Measurements from ENCODE around the gene SYNE1. TPM values are rescaled to one million over a fixed set of nuclear protein-coding genes. Genes with fewer than 3 reads are reported as not detected.

Gene SYNE1
- total RNA-seq, 6 experiments from 2014 or later = 60.0 to 69.0 (median 66.9) TPM

DNA sequence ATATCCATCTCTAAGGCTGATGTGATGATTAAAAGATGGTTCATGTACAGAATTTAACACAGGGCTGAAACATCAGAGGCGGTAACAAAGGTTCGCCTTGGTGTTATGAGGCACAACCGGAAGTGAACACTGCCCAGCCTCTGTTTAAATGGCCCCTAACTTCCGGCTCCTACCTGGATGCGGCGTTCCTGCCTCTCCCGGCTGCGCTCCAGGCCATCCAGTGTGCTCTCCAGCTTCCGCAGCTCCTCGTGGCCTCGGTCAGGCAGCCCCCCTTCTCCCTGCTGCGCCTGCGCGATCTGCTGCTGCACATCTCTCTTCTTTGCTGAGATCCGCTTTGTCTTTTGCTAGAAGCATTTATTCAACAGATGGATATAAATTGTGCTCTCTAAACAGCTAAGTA is 195.3 kb downstream of the SYNE1 start:
- TF ChIP-seq, protein P1, sequence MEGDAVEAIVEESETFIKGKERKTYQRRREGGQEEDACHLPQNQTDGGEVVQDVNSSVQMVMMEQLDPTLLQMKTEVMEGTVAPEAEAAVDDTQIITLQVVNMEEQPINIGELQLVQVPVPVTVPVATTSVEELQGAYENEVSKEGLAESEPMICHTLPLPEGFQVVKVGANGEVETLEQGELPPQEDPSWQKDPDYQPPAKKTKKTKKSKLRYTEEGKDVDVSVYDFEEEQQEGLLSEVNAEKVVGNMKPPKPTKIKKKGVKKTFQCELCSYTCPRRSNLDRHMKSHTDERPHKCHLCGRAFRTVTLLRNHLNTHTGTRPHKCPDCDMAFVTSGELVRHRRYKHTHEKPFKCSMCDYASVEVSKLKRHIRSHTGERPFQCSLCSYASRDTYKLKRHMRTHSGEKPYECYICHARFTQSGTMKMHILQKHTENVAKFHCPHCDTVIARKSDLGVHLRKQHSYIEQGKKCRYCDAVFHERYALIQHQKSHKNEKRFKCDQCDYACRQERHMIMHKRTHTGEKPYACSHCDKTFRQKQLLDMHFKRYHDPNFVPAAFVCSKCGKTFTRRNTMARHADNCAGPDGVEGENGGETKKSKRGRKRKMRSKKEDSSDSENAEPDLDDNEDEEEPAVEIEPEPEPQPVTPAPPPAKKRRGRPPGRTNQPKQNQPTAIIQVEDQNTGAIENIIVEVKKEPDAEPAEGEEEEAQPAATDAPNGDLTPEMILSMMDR (IDR thresholded peaks at IDR 0.05) = no peak
- H3K27me3 Mint-ChIP-seq (ENCODE audit: insufficient read depth) = no peaks in the 10 kb centered on the region
- H3K4me3 Mint-ChIP-seq = no peak overlapping the region
- peaks cover 6% of the 10 kb centered on the region; the same call in 1 of the 2 replicates for H3K36me3 Mint-ChIP-seq (ENCODE audit: low read depth)
- H3K4me1 Mint-ChIP-seq (ENCODE audit: low read depth) = no peaks in the 10 kb centered on the region
- no peak for DNase-seq
- no peaks in the 10 kb centered on the region for H3K9me3 Mint-ChIP-seq
- H3K27ac Mint-ChIP-seq = no peak overlapping the region

DNA sequence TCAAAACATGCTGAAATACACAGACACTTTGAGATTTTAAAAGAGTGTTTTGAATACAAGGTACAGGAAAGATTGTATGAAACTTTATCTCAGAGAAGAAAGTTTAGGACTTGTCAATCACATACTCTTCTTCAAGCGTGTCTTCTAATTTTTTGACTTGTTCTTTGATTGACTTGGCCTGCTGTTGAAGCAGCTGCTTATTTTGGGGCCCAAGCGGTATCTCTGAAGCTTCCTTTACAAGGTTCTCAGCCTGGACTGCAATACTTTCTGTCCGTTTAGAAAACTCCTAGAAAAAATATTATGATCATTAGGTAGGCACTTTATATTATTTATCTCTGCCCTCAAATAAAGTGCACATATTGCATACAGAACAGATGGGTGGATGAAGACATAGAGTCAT is 201.3 kb downstream of the SYNE1 start:
- no peak for DNase-seq
- no peaks in the 10 kb centered on the region for H3K9me3 Mint-ChIP-seq
- no peaks in the 10 kb centered on the region for H3K4me1 Mint-ChIP-seq (ENCODE audit: low read depth)
- H3K27ac Mint-ChIP-seq = no peak overlapping the region
- H3K4me3 Mint-ChIP-seq = no peak overlapping the region
- H3K36me3 Mint-ChIP-seq (ENCODE audit: low read depth) = peaks cover 6% of the 10 kb centered on the region; the same call in 1 of the 2 replicates
- TF ChIP-seq, protein P1 (IDR thresholded peaks at IDR 0.05) = no peak
- H3K27me3 Mint-ChIP-seq (ENCODE audit: insufficient read depth) = no peaks in the 10 kb centered on the region

DNA sequence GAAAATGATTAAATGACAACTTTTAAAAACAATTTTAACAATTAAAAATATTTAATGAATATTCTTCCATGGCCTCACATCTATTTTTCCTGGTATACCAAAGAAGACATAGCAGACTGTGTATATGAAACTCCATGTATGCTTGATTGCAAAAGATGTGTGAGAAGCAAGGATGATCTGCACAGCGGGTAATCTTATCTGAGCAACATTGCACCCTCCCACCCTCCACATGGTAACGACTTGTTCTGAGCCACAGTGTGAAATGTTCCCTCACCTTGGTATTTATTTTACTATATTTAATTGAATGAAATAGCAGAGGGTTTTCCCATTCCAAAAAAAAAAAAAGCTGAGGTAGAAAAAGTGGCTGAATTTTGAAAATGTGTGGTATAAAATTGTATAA is 204.4 kb downstream of the SYNE1 start:
- DNase-seq = no peak
- TF ChIP-seq, protein P1 (IDR thresholded peaks at IDR 0.05) = no peak
- H3K27ac Mint-ChIP-seq = no peak overlapping the region
- no peaks in the 10 kb centered on the region for H3K4me1 Mint-ChIP-seq (ENCODE audit: low read depth)
- H3K4me3 Mint-ChIP-seq = no peak overlapping the region
- no peaks in the 10 kb centered on the region; the same call in 1 of the 2 replicates for H3K27me3 Mint-ChIP-seq (ENCODE audit: insufficient read depth)
- no peaks in the 10 kb centered on the region for H3K9me3 Mint-ChIP-seq
- H3K36me3 Mint-ChIP-seq (ENCODE audit: low read depth) = no peaks in the 10 kb centered on the region; the same call in 1 of the 2 replicates

DNA sequence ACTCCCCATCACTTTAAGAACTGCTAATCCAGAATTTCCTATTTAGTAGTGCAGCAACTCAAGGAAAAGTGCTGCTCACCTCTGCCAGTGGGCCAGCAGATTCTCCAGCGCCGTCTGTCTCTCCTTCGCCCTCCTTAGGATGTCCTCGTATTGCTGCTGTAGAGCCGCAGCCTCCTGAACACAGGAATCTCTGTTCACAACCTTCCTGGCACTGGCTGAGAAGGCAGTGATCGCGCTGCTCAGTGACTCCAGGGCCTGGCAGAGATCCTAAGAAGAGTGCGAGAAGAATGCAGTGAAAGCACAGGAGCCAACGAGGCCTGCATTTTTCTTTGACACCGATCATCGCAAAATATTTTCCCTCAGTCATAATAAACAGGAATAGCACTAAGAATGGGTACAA is 209.0 kb downstream of the SYNE1 start:
- Mint-ChIP-seq H3K27ac (no peak overlapping the region), H3K27me3 (ENCODE audit: insufficient read depth) (no peaks in the 10 kb centered on the region; the same call in none of the 2 replicates), H3K4me1 (ENCODE audit: low read depth) (no peaks in the 10 kb centered on the region), H3K36me3 (ENCODE audit: low read depth) (peaks cover 4% of the 10 kb centered on the region; the same call in 1 of the 2 replicates), H3K9me3 (no peaks in the 10 kb centered on the region), H3K4me3 (no peak overlapping the region)
- DNase-seq = no peak
- TF ChIP-seq, protein P1 (IDR thresholded peaks at IDR 0.05) = no peak

DNA sequence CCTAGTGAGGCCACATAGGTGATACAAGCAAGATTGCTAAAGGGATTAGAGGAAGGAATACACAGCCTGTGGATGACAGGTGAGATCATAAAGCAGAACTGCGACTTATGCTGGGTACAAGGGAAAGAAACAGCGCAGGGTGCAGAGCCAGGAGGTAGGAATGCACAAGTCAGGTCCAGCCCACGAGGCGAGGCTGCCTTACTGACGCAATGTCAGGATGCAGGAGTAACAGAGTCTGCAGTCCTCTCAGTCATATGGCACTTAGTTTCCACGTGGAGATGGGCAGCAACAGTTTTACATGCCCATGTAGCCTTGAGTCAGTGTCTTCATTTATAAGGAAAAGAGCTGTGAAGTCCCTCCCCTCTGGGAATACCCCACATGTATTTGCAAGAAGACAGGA is 210.9 kb downstream of the SYNE1 start:
- no peaks in the 10 kb centered on the region for H3K9me3 Mint-ChIP-seq
- H3K27ac Mint-ChIP-seq = no peak overlapping the region
- H3K27me3 Mint-ChIP-seq (ENCODE audit: insufficient read depth) = no peaks in the 10 kb centered on the region; the same call in none of the 2 replicates
- no peak for DNase-seq
- H3K4me1 Mint-ChIP-seq (ENCODE audit: low read depth) = peaks cover 1% of the 10 kb centered on the region; the same call in 1 of the 2 replicates
- H3K4me3 Mint-ChIP-seq = no peak overlapping the region
- TF ChIP-seq, protein P1 (IDR thresholded peaks at IDR 0.05) = no peak
- H3K36me3 Mint-ChIP-seq (ENCODE audit: low read depth) = peaks cover 5% of the 10 kb centered on the region; the same call in 1 of the 2 replicates
